Kasumi-1 (cell line): ENCODE measurements around the gene TBC1D2B.
"Not testable (repeated sequence)": the region's sequence is repeated elsewhere in the genome, so short reads cannot be mapped to it uniquely, and the experiment has no call there.

Experiments used
- DNase-seq, 2 experiments: peaks; one replicate each; lab custom pipeline; 2025; lab: John Stamatoyannopoulos, UW

TBC1D2B gene

GRCh38 chr15:77975332-77976094 is 102.0 kb downstream of the TBC1D2B start:
- no peak for DNase-seq

DNA sequence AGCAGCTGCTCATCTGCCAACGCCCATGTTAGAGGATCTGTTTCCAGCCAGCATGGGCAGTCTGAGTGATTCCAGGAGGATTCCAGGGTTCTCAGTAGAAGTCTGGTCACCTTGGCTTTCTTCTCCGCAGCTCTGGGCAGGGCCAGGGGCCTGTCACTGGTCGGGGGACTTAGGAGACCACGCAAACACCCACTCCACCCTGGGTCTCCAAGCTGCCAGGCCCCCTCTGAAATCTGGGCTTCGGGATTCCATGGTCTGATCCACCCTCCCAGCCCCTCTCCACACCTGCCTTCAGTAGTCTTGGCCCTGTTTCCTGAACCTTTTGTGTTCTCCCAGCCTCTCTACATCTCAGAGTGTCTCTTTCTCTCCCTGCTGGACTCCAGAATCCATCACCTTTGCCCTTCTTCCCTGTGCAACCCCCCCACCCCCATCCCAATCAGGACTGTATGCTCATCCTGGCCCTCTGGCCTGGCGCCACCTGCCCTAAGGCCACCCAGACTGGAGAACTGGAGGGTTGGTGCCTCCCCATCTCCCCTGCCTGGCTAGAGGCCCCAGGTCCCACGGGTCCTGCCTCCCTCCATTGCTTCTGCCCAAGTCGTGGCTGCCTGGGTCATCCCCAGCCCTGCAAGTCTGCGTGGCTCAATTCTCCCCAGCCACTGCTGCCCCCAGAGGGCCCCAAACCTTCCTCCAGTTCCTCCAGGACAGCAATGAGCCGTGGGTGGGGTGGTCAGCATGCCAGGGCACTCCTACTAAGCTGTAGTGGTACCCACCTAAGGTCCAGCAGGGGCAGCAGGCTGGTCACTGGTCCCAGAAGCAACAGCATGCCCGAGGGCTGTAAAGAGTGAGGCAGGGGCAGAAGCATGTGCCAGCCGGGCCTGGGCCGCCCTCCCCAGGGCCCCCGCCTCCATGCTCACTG is 102.8 kb downstream of the TBC1D2B start:
- no peak for DNase-seq

DNA sequence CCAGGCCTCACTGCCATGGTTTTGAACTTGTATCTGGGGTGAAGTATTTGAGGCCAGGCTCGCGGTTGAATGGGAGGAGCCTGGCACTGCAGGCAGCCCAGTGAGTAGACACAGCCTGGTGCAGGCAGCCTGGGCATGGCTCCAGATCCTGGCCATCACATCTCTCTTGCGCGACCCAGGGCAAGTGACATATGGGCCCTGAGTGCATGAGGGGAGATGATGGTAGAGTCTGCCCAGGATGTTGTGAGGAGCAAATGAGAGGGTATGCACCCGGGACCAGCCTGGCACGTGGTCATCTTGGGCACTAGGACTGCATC is 103.5 kb downstream of the TBC1D2B start:
- DNase-seq = peak; percentile 9 to 25

DNA sequence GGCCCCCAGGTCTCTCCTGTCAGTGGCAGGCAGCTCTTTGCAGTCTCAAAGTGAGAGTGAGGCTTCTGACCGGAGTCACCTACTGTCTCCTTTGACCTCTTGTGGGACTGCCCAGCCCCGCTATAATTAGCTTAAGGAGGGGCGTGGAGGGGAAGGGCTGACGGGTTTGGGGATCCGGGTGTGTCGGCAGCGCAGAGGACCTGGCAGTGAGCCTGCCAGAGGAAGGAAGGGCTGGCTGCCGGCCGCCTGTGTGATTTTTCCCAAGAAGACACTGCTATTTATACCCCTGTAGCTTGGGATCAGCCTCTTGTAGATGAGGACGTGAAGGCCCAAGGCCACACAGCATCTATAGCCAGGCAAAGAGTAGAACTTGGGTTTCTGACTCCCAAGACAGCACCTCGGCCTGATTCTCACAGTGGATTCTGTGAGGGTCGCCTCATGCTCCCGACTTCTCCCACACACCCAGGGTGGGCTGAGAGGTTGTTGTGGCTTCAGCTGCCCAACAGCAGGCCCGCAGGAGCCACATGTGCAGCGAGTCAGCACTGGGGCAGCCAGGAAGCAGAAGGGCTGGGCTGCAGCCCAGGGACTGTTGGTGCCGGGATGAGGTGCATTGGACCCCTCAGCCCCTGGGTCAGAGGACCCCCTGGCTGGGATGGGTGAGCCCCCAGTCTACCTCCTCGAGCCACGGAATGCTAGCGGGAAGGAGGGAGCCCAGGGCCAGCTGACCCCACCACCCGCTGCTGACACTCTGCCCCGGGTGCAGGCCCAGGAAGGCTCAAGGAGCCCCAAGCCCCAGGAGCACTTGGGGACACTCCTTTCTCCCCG is 104.0 kb downstream of the TBC1D2B start:
- DNase-seq = not testable (repeated sequence)

GRCh38 chr15:77972706-77973105 is 104.8 kb downstream of the TBC1D2B start:
- not testable (repeated sequence) for DNase-seq

DNA sequence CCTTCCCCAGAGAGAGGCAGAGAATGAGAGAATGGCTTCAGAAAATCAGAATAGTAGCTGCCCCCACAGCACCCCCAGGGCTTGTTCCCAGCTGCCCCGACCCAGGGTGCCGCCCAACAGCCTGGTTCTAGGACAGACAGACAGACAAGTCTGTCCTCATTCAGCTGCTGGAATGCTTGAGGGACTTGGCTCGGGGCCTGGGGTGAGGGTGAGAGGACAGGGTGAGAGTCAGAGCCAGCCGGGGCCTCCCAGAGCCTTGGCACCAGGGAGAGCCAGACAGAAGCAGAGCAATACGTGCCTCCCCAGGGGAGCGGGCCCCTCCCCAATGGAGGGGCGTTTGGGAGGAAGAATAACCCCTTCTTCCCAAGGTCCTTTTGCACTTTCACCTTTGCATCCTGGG is 105.6 kb downstream of the TBC1D2B start:
- DNase-seq = not testable (repeated sequence)

- not testable (repeated sequence) for DNase-seq
Observed at GRCh38 chr15:77970813-77971360, 106.6 kb downstream of the TBC1D2B start.

- DNase-seq = no peak
Observed at GRCh38 chr15:77969055-77969454, 108.5 kb downstream of the TBC1D2B start.

GRCh38 chr15:77967798-77968197 is 109.7 kb downstream of the TBC1D2B start:
- no peak for DNase-seq

DNA sequence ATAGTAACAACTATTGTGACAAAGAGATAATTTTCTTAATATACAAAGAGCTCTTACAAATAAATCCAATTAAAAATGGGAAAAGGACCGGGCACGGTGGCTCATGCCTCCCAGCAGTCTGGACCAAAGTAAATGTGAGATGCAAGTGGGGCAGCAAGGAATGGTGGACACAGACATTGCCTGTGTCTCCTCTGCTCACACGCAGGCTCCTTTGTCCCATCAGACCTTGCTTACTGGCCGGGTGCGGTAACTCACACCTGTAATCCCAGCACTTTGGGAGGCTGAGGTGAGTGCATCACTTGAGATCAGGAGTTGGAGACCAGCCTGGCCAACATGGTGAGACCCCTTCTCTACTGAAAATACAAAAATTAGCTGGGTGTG is 110.3 kb downstream of the TBC1D2B start:
- DNase-seq = not testable (repeated sequence)

DNA sequence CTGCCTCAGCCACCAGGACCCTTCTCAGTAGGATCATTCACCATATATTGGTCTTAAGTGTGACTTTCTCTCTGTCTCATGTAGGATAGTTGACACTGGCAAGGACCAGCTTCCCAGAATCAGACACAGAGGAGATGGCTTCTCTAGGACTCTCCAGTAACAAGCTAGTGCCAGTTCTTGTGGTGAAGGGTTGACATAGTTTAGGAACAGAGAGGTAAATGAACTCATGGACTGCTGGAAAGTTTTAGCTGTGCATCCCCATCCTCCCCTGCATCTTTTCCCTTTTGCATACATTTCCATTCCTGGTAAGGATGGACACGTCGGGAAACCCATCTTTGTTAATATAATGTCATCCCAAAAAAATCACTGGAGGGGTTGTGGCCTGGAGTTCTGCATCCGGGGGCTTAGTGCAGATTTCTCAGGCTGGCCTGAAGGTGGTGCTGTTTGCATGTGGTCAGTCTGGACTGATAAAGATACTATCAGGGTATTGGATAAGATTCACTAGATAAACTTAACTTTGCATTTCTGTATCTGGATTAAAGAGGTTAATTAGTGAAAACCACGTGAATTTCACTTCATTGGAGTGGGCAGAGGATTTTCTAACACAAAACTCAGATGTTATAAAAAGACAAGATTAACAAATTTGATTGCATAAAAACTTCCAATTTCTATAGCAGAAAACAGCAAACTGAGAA is 110.8 kb downstream of the TBC1D2B start:
- peak; percentile 44 to 51 for DNase-seq

GRCh38 chr15:77964193-77964592 is 113.3 kb downstream of the TBC1D2B start:
- DNase-seq = peak; percentile 64 to 79

DNA sequence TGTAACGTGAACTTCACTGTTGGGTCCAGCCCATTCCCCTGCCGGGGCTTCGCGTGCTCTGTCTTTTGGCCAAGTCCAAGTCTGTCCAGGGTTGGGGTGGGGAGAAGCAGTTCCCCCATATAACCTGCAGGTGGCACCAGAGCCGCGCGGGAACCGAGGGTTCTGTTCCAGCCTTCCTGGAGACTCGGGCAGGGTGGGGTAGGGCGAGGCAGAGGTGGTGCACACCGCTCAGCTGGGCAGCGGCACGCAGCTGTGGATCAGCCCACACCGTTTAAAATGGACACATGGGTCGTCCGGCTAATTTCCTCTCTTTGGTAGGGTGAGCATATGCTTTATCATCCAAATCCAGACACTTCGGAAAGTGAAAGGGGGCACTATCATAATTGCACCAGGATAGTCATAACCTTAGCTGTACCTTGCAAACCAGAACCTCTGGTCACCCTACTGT is 118.1 kb downstream of the TBC1D2B start:
- DNase-seq = peak; percentile 57 to 60

- DNase-seq = not testable (repeated sequence)
Observed at GRCh38 chr15:77958716-77959431, 118.6 kb downstream of the TBC1D2B start.

DNA sequence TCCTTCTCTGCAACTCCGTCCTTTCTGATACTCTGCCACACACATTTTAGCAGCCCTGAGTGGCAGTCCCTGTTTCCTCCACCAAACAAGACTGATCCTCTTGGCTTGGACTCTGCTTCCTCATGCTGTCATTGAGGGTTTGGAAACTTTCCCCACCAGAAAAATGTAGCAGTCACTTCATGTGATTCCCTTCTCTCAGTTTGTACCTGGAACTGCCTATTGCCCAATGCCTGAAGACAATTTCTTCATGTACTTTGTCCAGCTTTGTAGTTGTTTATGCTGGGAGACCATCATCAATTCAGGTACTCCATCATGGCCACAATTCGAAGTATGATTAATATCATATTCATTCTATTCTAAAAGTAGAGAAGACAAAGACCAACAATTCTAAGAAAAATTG is 119.5 kb downstream of the TBC1D2B start:
- DNase-seq = not testable (repeated sequence)

GRCh38 chr15:77953926-77954325 is 123.6 kb downstream of the TBC1D2B start:
- not testable (repeated sequence) for DNase-seq

- not testable (repeated sequence) for DNase-seq
Observed at GRCh38 chr15:77952928-77953446, 124.5 kb downstream of the TBC1D2B start.

DNA sequence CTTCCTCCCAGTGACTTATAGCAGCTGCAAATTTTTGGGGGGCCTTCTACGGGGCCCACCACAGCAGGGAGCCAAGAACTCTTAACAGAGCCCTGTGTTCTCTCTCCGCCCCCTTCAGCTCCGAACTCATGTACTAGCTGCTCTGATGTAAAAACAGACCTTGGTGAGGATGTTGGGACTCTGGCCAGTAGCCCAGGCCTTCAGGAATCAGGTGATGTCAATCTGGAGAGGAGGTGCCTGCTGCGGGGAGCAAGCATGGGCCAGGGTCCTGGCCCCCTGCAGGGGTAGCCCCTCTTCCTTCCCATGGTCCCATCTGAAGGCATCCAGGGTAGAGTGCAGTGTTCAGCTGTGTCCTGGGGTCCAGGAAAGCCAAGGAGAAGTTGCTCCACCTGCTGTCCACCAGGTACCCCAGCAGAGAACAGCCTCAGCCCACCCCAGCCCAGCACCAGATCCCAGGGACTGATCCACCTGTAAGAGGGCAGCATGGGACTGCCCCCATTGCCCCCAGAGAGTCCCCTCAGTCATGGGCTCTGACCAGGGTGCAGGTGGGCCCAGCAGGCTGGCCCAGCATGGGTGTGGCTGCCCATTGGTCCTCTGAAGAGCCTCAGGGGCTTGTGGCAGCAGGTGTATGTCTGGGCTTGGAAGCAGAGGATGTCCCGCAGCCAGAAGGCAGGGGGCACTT is 126.3 kb downstream of the TBC1D2B start:
- DNase-seq = not testable (repeated sequence)

DNA sequence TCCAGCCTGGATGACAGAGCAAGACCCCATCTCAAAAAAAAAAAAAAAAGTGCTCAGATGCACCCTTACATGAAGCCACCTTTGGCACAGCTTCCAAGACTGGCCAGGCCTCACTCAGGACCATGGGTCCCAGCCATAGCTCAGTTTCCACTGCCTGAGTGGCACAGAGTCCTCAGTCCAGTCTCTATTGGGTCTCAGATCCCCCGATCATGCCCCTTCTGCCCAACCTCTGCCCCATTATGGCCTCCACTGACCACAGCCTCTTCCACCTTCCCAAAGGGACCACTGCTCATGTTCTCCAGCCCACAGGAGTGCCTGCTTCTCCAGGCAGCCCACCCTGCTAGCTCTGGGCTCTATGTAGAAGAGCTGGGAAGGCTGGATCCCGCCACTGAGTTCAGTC is 127.0 kb downstream of the TBC1D2B start:
- DNase-seq = not testable (repeated sequence)

- no peak for DNase-seq
Observed at GRCh38 chr15:77945566-77945965, 131.9 kb downstream of the TBC1D2B start.
